ENCODE data around the gene ATP8A2.

DNA sequence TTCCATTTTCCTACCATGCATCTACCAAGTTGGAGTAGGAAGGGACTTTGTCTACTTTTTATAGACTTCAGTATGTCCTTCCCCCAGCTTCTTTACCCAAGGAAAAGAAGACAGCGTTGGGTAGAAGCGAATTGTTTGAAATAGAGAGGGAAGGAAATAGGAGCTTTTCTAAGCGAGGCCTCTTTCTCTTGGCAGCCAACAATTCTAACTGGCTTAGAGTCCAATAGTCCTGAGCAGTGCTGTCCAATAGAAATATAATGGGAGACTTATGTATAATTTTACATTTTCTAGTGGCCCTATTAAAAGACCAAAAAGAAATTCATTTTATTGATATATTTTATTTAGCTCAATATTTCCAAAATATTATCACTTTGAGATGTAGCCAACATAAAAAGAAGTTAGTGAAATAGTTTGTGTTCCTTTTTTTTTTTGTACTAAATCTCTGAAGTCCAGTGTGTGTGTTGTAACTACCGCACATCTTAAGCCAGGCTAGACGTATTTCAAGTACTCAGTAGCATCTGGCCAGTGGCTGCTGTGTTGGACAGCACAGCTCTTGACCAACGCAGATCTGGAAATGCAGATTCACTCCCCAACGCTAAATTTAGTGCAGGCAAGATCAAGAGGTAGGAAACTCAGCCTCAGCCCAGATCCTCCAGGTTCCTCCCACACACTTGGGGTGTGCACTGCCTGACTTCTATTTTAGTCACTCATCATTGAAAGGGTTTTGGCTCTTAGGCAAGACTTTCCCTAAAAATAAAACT, 500.9 kb downstream of the ATP8A2 start:
- TF ChIP-seq EP300 (IDR thresholded peaks at IDR 0.05), result no peak
- TF ChIP-seq POLR2A (IDR thresholded peaks at IDR 0.05), result no peak
- TF ChIP-seq, protein P1, sequence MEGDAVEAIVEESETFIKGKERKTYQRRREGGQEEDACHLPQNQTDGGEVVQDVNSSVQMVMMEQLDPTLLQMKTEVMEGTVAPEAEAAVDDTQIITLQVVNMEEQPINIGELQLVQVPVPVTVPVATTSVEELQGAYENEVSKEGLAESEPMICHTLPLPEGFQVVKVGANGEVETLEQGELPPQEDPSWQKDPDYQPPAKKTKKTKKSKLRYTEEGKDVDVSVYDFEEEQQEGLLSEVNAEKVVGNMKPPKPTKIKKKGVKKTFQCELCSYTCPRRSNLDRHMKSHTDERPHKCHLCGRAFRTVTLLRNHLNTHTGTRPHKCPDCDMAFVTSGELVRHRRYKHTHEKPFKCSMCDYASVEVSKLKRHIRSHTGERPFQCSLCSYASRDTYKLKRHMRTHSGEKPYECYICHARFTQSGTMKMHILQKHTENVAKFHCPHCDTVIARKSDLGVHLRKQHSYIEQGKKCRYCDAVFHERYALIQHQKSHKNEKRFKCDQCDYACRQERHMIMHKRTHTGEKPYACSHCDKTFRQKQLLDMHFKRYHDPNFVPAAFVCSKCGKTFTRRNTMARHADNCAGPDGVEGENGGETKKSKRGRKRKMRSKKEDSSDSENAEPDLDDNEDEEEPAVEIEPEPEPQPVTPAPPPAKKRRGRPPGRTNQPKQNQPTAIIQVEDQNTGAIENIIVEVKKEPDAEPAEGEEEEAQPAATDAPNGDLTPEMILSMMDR (IDR thresholded peaks at IDR 0.05), result no peak
